COLO668 (cell line): ENCODE results near the gene UBE2O.

Experiments
- DNase-seq: peaks from one replicate; lab custom pipeline; 2025; ENCODE audit not compliant: unreplicated experiment; lab: John Stamatoyannopoulos, UW

The UBE2O gene

DNA sequence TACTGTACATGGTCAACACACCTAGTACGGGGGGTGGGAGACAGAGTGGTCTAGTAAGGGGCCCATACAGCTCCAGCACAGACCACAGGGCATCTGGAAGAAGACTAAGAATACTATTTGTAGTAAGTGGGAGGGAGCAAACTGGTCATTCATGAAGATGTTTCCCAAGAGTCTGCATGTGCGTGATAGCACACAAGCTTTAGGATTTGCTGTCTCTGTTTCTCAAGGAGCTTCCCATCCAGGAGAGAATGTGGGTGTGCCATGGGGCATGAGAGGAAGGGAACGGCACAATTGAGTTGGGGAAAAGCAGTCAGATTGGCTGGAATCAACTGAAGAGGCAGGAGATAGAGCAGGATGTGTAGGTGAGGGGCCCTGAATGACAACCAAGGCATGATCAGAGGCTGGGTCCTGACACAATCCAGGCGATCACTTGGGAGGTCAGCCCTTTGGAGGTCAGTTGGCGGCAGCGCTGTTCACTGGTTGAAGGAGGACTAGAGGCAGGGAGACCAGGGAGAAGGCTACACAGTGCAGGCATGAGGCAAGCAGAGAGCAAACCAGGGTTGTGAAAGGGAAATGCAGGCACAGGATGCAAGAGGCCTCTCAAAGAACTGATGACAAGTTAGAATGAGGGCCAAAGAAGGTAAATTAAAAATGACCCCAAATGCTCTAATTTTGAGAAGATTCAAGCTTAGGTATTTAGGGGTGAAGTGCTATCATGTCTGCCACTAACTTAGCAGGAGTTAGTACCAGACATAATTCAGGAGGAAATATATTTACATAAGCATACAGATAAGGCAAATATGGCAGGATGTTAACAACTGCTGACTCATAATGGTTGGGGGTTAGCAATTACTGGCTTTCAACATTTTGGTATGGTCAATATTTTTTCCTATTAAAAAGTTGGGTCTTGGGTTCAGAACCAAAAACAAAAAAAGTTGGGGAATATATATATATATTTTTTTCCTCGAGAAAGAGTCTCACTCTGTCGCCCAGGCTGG lies 10.3 kb downstream of the UBE2O start:
- no peak for DNase-seq

DNA sequence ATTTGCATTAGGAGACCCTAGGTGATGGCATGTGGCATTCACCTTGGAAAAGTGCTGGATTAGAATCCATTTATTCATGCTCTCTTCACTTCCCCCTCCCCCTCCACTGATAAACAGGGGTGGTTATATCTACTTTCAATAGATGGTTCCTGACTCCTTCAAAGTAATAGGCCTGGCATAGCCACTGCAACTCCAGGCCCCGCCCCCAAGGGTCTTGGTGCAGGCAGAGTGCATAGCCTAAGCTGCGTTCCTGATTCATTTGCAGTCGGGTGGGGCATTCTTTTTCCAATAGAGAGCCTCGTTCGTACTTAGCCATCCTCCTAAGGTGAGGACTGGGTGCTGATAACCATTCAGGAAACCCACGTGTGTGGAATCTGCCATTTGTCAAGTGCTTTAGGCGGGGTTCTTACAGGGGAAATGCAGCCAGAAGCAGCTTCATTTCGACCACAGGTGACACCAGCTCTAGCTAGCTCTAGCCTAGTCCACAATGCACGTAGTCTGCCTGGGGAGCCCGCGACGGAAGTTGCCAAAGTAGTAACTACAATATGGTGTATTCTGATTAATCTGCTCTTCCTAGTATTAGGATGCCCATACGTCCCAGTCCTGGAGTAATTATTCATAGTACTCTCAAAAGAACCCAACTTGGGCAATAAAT lies 11.1 kb downstream of the UBE2O start:
- DNase-seq, result no peak

DNA sequence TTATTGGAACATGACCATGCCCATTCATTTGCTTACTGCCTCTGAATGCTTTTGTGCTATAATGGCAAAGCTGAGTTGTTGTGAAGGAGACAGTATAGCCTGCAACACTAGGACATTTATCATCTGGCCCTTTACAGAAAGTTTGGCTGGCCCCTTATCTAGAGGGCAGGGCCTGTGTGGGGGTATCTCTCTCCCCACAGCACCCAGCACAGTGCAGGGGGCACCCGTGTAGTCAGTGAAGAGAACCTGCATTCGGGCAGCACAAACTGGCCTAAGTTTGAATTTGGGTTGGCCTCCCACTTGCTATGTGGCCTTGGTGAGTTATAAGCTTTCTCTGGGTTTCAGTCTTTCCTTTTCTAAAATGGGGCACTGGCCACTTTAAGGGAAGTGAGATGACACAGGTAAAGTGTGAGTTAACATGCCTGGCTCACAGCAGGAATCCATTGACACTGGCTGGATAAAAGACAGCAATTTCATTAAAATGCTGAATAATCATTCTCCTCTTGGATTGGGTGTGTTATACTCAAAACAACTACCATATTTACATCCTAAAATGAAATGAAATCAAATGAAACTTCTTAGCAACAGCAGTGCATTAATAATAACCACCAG lies 12.1 kb downstream of the UBE2O start:
- DNase-seq, result no peak

DNA sequence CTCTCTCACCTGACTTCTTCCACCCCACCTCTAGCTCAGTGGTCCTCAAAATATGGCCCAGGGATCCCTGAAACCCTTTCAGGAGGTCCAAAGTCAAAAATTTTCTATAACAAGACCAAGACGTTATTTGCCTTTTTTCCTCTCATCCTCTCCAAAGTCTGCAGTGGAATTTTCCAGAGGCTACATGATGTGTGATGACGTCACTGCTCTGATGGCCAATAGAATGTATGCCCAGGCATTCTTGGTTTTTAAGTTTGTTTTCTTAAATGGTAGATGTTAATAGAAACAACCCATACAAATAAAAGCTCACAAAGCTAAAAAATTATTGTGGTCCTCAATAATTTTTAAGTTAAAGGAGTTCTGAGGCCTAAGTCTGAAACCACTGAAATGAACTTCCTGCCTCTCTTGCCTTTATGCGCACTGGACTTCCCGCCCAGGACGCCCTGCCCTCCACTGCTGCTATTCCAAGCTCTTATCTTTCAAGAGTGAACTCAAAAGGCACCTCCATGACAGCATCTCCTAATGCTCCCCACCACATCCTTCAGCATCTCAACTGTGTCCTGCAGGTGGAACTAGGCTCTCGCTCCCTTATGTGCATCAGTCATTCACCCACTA lies 13.5 kb downstream of the UBE2O start:
- DNase-seq, result no peak

DNA sequence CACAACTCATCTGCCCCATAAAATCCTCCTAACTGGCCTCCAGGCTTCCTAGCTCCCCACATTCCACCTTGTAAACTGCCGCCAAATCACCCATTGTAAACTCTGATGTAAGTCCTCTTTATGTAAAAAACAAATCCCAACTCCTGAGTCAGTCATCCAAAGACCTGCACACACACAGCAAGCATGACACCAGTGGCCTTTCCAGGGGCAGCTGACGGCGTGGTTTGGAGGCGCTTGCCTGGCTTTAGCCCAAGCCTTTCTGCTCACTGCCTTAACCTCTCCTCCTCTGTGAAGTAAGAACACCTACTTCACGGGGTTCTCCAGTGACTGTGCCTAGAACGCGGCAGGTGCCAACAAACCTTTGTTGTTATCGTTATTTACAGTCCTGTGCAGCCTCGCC lies 14.0 kb downstream of the UBE2O start:
- no peak for DNase-seq

DNA sequence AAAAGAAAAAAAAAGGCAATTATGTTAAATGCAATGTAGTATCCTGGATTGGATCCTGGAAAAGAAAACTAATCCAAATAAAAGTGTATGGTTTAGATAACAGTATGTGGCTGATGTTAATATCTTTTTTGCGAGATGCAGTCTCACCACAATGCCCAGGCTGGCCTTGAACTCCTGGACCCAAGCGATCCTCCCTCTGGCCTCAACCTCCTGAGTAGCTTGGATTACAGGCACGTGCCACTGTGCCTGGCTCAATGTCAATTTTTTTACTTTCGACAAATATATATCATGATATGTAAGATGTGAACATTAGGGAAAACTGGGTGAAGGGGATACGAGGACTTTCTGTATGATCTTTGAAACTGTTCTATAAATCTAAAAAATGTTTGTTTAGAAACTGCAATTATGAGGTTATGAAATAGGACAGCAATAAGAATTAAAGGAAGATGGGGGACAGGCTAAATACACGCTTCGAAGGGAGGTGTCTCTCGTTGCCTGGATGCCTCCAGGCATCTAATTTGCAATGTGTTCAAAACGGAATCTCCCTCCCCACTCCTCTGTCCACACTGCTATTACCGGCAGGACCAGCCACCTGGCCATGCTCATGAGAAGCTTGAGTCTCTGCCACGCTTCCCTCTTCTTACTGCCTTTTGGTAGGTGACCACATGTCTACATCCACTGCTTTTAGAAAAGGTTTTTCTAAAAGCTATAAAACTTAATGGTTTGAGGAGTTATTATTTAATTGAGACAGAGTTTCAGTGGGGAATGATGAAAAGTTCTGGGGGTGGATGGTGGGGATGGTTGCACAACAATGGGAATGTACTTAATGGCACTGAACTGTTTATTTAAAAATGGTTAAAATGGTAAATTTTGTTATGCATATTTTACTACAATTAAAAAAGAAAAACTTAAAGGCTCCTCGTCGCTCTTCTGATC lies 15.2 kb downstream of the UBE2O start:
- DNase-seq, result peak; percentile 1

DNA sequence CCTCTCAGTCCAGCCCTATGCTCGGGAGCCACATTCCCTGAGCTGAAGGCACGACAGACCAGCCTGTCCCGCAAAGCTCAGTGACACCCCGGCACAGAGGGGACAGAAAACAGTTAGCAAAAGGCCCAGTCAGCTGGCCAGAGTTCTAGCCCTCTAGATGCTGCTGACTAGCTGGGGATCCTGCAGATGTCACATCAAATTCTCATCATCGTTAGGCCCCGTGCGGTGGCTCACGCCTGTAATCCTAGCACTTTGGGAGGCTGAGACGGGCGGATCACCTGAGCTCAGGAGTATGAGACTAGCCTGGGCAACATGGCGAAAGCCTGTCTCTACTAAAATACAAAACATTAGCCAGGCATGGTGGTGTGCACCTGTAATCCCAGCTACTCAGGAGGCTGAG lies 17.2 kb downstream of the UBE2O start:
- DNase-seq, result no peak

DNA sequence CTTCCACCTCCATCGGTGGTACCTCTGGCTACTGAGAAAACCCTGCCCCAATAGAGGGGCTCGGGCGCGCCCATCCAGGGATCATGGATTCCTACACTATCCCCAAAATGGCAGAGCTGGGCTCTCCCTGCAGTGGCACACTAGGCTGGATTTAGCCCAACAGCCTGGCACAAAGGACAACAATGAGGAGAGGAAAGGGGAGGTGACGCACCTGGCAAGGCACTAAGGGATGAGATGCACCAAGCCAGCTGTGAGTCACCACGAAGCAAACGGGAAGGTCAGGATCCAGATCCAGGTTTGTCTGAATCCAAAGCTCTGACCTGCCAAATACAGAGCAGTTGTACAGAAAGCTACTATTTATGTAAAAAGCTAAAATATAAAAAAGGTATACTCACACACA lies 18.1 kb downstream of the UBE2O start:
- no peak for DNase-seq

DNA sequence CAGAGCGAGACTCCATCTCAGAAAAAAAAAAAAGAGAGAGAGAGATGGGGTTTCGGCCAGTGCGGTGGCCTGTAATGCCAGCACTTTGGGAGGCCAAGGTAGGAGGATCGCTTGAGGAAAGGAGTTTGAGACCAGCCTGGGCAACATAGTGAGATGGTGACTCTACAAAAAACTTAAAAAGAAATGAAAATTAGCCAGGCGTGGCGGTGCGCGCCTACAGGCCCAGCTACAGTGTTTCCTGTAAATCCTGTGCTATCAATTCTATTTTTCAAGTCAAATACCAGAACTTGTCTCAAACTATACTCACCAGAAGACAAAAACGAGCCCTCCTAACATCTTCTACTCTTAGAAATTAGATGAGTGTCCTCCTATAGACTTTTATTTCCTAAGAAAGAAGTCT lies 19.3 kb downstream of the UBE2O start:
- no peak for DNase-seq

DNA sequence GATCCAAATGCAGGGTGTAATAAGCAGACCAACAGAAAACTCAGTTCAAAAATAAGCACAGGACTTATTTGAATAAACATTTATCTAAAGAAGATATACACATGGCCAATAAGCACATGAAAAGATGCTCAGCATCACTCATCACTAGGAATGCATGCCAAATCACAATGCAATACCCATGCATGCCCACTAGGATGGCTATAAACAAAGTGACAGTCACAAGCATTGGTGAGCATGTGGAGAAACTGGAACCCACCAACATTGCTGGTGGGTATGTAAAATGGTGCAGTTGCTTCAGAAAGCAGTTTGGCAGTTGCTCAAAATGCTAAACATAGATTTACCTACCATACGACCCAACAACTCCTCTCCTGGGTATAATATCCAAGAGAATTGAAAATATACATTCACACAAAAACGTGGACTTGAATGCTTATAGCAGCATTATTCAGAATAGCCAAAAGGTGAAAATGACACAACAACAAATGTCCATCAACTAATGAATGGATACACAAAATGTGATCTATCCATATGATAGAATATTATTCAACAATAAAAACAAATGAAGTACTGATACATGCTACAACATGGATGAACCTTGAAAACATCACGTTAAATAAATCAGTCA lies 20.1 kb downstream of the UBE2O start:
- no peak for DNase-seq

DNA sequence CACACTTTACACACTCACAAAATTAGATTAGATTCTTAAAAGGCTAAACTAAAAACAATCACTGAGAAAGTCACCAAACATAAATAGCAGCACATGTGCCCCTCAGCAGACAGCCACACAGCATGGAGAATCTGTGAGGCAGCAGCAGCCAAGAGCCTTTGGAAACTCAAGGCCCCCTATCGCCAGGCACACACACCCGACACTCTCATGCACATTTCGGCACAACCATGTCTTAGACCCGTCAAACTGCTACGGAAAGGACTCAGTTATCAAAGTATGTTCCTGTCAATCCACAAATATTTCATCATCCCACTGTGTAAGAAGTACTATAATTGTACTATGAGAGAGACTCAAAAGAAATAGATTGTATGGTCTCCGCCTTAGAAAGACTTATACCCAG lies 20.9 kb downstream of the UBE2O start:
- no peak for DNase-seq

DNA sequence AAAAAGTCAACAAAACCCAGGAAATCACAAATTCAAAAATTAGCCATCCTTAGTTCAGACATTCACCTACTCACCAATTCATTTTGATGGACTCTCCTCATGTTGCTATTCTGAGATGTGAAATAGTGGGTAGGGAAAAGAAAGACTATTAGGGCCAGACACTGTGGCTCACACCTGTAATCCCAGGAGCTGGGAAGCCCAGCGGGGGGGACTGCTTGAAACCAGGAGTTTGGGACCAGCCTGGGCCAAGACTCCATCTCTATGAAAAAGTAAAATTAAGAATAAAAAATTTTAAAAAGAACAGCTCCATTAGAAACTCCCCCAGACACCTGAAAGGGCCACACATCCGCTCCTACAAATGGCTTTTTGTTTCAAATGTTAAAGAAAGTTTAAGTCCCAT lies 21.4 kb downstream of the UBE2O start:
- DNase-seq, result no peak

DNA sequence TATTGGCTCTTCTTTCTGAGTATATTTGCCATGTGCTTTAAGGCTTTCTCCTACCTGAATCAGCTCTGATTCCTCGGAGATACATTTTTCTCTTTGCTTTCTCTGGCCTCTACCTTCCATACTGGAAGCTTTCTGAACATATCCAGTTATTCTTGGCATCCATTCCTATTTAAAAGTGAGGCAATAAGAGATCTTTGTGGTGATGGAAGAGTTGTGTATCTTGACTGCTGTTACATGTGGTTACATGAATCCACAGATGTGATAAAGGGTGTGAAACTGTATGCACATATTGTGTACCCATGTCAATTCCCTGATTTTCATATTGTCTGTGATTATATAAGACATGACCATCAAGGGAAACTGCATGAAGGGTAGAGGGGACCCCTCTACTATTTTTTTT lies 24.4 kb downstream of the UBE2O start:
- no peak for DNase-seq

DNA sequence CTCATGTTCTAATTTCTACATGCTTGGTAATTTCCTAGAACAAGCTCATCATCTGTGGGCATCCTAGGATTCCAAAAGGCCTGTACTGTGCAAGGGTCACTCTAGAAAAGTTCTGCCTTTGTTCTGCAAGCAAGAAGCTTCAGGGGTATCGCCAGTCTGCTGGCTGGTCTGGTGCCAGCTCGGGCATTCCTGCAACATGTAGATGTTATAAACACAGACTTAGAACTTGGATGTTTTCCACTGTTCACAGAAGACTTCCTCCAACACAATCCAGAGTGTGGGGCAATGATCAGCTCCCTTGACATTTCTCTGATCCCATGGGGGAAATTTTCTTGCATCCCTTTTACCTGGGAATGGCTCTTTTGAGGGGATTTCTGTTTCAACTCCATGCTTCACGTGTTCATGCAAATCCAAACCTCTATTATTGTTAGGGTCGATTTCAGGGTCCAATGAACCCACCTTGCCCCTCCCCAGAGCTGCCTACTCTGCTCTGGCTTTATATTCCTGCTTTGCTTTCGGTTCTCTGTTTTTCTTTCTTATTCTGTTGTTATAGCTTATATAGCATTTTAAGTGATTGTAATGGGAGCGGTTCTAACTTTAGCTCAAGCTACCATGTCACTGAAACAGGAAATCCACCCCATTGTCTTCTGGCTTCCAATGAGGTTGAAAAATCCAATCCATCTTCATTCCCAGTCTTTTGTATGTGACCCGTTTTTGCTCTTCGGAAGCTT lies 25.3 kb downstream of the UBE2O start:
- DNase-seq, result no peak

DNA sequence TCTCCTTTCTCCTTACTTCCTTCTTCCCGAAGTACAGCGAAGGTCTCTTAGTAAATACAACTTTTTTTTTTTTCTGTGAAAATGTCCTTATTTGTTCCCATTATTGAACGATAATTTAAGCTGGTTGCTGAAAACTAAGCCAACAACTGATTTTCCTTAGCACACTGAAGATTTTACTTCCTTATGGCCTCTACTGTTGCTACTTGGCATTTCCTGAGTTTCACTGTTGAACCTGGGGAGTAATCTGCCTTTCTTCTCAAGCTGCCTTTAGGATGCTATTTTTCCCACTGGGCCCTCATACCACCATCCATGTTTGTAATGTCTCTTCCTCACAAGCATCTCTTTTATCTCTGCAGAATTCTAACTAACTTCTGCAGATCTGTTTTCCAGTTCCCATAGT lies 26.1 kb downstream of the UBE2O start:
- no peak for DNase-seq

DNA sequence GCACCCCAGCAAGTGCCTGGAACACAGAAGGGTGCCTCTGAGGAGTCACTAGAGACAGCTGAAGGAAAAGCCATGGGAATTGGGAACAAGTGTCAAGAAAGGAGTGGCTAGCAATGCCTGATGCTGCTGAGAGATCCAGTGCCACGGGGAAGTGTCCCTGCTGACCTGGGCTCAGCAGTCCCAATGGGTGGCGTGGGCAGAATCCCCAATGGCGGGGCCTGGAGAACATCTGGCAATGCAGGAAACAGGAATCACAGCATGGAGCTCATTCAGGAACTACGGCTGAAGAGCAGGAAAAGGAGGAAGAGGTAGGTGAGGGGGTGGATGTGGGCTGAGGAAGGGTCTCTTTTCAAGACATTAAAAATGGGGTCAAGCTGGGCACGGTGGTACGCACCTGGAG lies 30.1 kb downstream of the UBE2O start:
- DNase-seq, result no peak

DNA sequence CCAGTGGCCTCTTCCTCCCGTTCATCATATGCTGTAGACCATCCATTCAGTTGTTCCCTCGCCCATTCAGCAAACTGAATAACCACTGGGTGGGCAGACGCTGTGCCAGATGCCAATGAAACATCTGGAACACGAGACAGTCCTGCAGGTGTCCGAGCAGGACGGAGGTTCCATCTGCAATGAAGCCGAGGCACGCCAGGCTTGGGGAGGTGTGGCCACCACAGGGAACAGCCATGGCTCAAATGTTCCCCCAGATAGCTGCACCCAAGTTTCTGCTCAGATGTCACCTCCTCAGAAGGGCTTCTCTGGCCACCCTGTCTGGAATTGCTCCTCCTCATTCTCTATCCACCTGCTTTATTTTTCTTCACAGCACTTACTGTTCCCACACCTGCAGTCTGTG lies 30.5 kb downstream of the UBE2O start:
- no peak for DNase-seq

DNA sequence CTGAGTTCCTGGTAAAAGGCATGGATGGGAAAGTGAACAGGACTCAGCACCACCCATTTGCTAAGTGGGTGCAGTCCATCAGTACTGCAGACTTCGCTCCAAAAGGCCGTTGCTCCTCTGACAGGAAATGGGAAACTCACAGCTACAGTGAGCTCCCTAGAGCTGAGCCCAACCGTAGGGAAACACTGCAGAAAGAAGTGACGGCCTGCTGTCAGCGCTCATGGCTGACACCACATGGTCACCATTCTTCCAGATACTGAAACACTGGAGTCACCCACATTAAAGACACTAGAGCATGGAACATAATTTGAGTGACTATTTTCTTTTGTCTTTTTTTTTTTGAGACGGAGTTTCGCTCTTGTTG lies 31.9 kb downstream of the UBE2O start:
- no peak for DNase-seq

DNA sequence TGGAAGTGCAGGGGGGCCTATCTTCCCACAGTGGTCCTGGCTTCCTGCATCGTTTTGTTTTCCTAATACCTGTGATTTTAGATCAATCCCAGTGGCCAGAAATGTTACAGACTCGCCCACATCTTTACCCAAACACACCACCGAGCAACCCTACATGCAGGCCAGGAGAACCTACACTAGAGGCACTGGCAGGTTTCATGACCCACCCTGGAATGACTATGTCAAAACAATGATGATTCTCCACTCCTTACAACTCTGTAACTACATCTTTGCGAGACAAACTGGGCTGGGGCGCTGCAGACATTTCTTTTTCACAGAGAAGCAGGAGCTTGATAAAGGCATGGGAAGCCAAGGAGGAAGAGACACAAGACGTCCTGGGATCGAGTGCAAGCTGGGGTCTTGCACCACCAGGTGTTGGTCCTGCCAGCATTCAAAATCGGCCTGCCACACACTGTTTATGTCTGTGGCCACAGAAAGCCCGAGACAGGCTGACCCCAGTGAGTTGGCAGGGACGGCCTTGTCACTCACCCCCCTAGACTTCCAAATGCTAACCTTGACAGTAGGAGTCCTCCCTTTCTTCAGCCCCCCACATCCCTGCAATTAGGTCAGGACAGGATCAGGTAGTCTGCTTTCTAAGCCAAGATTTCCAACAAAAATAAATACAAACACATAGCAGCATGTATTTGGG lies 32.5 kb downstream of the UBE2O start:
- no peak for DNase-seq
